Liver (tissue), 9 donors: Measurements from ENCODE around the gene RAB3A. TPM values are rescaled to one million over a fixed set of nuclear protein-coding genes. Genes with fewer than 3 reads are reported as not detected.
A peak's percentile ranks its signal among the peaks of the same experiment; 100 is the strongest.

Experiments
- DNase-seq: peaks from one replicate; pipeline ENCODE4 v3.0.0-alpha.2; 2017; ENCODE audit warnings: low spot score
- H3K27ac ChIP-seq, 2 donors: one replicate each; pipeline ENCODE4 v1.7.0; 2013; ENCODE audit warnings: inconsistent platforms in 2 of 2, low read length in 2 of 2, control low read depth in 1 of 2, low read depth in 1 of 2, mild to moderate bottlenecking in 1 of 2
- H3K27me3 ChIP-seq, 4 donors: one replicate each; pipeline versions ENCODE4 v1.6.1 to v1.7.0; 2013; ENCODE audit warnings: low read length in 3 of 4, inconsistent platforms in 1 of 4, mild to moderate bottlenecking in 1 of 4, moderate library complexity in 1 of 4; ENCODE audit not compliant: control insufficient read depth in 4 of 4, insufficient read depth in 4 of 4
- H3K36me3 ChIP-seq, 4 donors: one replicate each; pipeline versions ENCODE4 v1.6.1 to v1.7.0; 2013; ENCODE audit warnings: low read length in 3 of 4, mild to moderate bottlenecking in 3 of 4, low read depth in 1 of 4, moderate library complexity in 1 of 4; ENCODE audit not compliant: control insufficient read depth in 4 of 4, insufficient read depth in 3 of 4
- H3K4me1 ChIP-seq, 4 donors: one replicate each; pipeline versions ENCODE4 v1.6.1 to v1.7.0; 2013; ENCODE audit warnings: low read length in 3 of 4, mild to moderate bottlenecking in 3 of 4, moderate library complexity in 1 of 4; ENCODE audit not compliant: control insufficient read depth in 4 of 4, insufficient read depth in 4 of 4
- H3K4me3 ChIP-seq, 3 donors: one replicate each; pipeline versions ENCODE4 v1.6.1 to v1.7.0; 2013; ENCODE audit warnings: low read length in 3 of 3, control low read depth in 1 of 3, low read depth in 1 of 3, mild to moderate bottlenecking in 1 of 3
- H3K9ac ChIP-seq, 2 donors: one replicate each; pipeline ENCODE4 v1.7.0; 2013; ENCODE audit warnings: low read length in 2 of 2, mild to moderate bottlenecking in 2 of 2, moderate library complexity in 2 of 2, control low read depth in 1 of 2, low read depth in 1 of 2
- H3K9me3 ChIP-seq, 4 donors: one replicate each; pipeline versions ENCODE4 v1.6.1 to v1.7.0; 2013; ENCODE audit warnings: low read length in 3 of 4; ENCODE audit not compliant: control insufficient read depth in 4 of 4
- ATF3 ChIP-seq: IDR thresholded peaks from 2 replicates; pipeline ENCODE4 v1.6.1; 2016; ENCODE audit warnings: antibody characterized with exemption
- EGR1 ChIP-seq, 2 donors: IDR thresholded peaks; 2 replicates each; pipeline ENCODE4 v1.6.1; 2016 to 2018; ENCODE audit warnings: antibody characterized with exemption in 2 of 2, low read depth in 2 of 2
- FOXA1 ChIP-seq: IDR thresholded peaks from 2 replicates; pipeline ENCODE4 v1.6.1; 2016; ENCODE audit warnings: antibody characterized with exemption
- HNF4A ChIP-seq, 2 donors: conservative IDR thresholded peaks; 2 replicates each; pipeline ENCODE4 v1.6.1; 2016; ENCODE audit warnings: antibody characterized with exemption in 2 of 2, mild to moderate bottlenecking in 2 of 2
- JUND ChIP-seq, 2 donors: IDR thresholded peaks; 2 replicates each; pipeline ENCODE4 v1.6.1; 2016; ENCODE audit warnings: antibody characterized with exemption in 2 of 2
- NR2F2 ChIP-seq: IDR thresholded peaks from 2 replicates; pipeline ENCODE4 v1.6.1; 2016; ENCODE audit warnings: antibody characterized with exemption
- RAD21 ChIP-seq, 2 donors: IDR thresholded peaks; 2 replicates each; pipeline ENCODE4 v1.6.1; 2016; ENCODE audit warnings: antibody characterized with exemption in 2 of 2, mild to moderate bottlenecking in 2 of 2
- REST ChIP-seq: IDR thresholded peaks from 2 replicates; pipeline ENCODE4 v1.6.1; 2016; ENCODE audit warnings: antibody characterized with exemption, mild to moderate bottlenecking
- RXRA ChIP-seq, 2 donors: IDR thresholded peaks; 2 replicates each; pipeline ENCODE4 v1.6.1; 2017 to 2018; ENCODE audit warnings: antibody characterized with exemption in 2 of 2, mild to moderate bottlenecking in 1 of 2
- SP1 ChIP-seq: IDR thresholded peaks from 2 replicates; pipeline ENCODE4 v1.6.1; 2018; ENCODE audit warnings: antibody characterized with exemption, mild to moderate bottlenecking
- YY1 ChIP-seq: IDR thresholded peaks from 2 replicates; pipeline ENCODE4 v1.6.1; 2016; ENCODE audit warnings: antibody characterized with exemption, mild to moderate bottlenecking
- ZBTB33 ChIP-seq: IDR thresholded peaks from 2 replicates; pipeline ENCODE4 v1.6.1; 2016; ENCODE audit warnings: antibody characterized with exemption
- WGBS: extraction: QIAGEN DNeasy Blood & Tissue Kit; methylation state at CpG from one replicate; pipeline ENCODE4 v1.1.7; 2013; 5-methylcytosine and 5-hydroxymethylcytosine counted together
- polyA plus RNA-seq, 2 donors: library from polyadenylated mRNA; stranded (reverse) in 1 of 2; unstranded in 1 of 2; fragments of 200-250 nt in 1 of 2; fragments of >200 nt in 1 of 2; fragmentation: Nextera tagmentation in 1 of 2; extraction: Ambion mirVana in 1 of 2; gene quantifications; one replicate each; pipeline versions ENCODE4 v1.2.1 to v1.2.3, GENCODE V29; 2013 to 2015
- total RNA-seq, 2 donors: library from RNA; depleted of rRNA; stranded (reverse); fragments of >200 nt; gene quantifications; one replicate each; pipeline ENCODE4 v1.2.3, GENCODE V29; 2014
- donor health status: healthy.
- donor health status: healthy.
- donor health status: healthy.
- donor health status: healthy.
- donor health status: healthy.

RAB3A gene
- total and polyA plus RNA-seq, 4 donors, result 0.33 to 1.7 (median 0.79) TPM

GRCh38 chr19:18205200-18205892, 1.5 kb upstream of the RAB3A start:
- Histone ChIP-seq H3K9ac (peak overlapping the region; percentile 75 to 96), H3K27me3 (no peaks in the 10 kb centered on the region), H3K4me1 (peaks cover 7 to 20% (median 13%) of the 10 kb centered on the region in 4 donors), H3K36me3 (peaks cover 0 to under 1% (median 0%) of the 10 kb centered on the region in 4 donors), H3K4me3 (peak overlapping the region in 2 of 3 donors; percentile 62 to 65), H3K27ac (peak overlapping the region; percentile 81 to 89), H3K9me3 (no peaks in the 10 kb centered on the region)
- 37% methylated on average over 36 of the region's 36 CpGs for WGBS
- DNase-seq, result peak; percentile 63
- TF ChIP-seq EGR1 (IDR thresholded peaks at IDR 0.05; ENCODE audit: low read depth in 2 of 2), result no peak
- no peak for TF ChIP-seq JUND (IDR thresholded peaks at IDR 0.05)

- no peak for TF ChIP-seq YY1
- no peak for TF ChIP-seq SP1
- peak; percentile 1 for TF ChIP-seq ZBTB33
- TF ChIP-seq REST, result peak; percentile 49
- peak; percentile 40 to 53 for TF ChIP-seq RXRA (IDR thresholded peaks at IDR 0.05)
- peak in 1 of 2 donors; percentile 5 for TF ChIP-seq JUND (IDR thresholded peaks at IDR 0.05)
- peak; percentile 37 for TF ChIP-seq NR2F2
- TF ChIP-seq ATF3, result no peak
- peak; percentile 51 to 68 for TF ChIP-seq HNF4A (conservative IDR thresholded peaks at IDR 0.05)
- no peak for TF ChIP-seq FOXA1
- no peak for TF ChIP-seq RAD21 (IDR thresholded peaks at IDR 0.05)
- H3K27ac ChIP-seq, result peak overlapping the region; percentile 81 to 89
- peaks cover 7 to 20% (median 13%) of the 10 kb centered on the region in 4 donors for H3K4me1 ChIP-seq
- no peaks in the 10 kb centered on the region for H3K9me3 ChIP-seq
- under 1% methylated on average over 22 of the region's 22 CpGs for WGBS
- DNase-seq, result no peak
- peak overlapping the region; percentile 75 to 96 for H3K9ac ChIP-seq
- peaks cover 0 to 3% (median 0%) of the 10 kb centered on the region in 4 donors for H3K36me3 ChIP-seq
- H3K27me3 ChIP-seq, result no peaks in the 10 kb centered on the region
- H3K4me3 ChIP-seq, result peak overlapping the region; percentile 60 to 65 (median 62)
Measured at GRCh38 chr19:18204394-18205199, 755 bp upstream of the RAB3A start.
